ENCODE measurements around the gene INPP5A.
"Not testable (repeated sequence)": the region's sequence is repeated elsewhere in the genome, so short reads cannot be mapped to it uniquely, and the experiment has no call there.

Gene INPP5A

GRCh38 chr10:132812520-132812919 lies 274.9 kb downstream of the INPP5A start:
- Mint-ChIP-seq H3K27me3 (peaks cover 12% of the 10 kb centered on the region), H3K4me1 (no peaks in the 10 kb centered on the region), H3K4me3 (no peak overlapping the region), H3K27ac (no peak overlapping the region), H3K9me3 (peaks cover 3% of the 10 kb centered on the region), H3K36me3 (no peaks in the 10 kb centered on the region)
- ATAC-seq (ENCODE audit: low read depth) = no peak
- DNase-seq (ENCODE audit: low spot score in 2 of 2) = no peak

DNA sequence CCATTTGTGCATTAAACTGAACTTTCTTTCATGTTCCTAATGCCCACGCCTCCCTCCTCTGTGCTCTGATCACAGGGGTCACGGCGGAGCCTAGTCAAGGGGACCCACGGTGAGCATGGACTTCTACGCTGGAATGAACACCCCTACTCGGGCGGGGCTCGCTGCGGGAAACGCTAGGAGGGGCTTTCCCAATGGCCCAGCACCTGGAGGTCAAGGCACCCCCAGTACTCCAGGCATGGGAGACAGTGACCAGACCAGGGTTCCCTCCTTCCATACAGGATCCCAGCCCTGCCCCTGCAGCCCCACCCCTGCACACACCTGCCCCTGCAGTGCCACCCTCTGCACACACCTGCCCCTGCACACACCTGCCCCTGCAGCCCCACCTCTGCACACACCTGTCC lies 275.4 kb downstream of the INPP5A start:
- Mint-ChIP-seq H3K4me1 (no peaks in the 10 kb centered on the region), H3K27ac (no peak overlapping the region), H3K9me3 (peaks cover 3% of the 10 kb centered on the region), H3K4me3 (no peak overlapping the region), H3K27me3 (peaks cover 12% of the 10 kb centered on the region), H3K36me3 (no peaks in the 10 kb centered on the region)
- ATAC-seq (ENCODE audit: low read depth) (no peak), DNase-seq (ENCODE audit: low spot score in 2 of 2) (no peak)

DNA sequence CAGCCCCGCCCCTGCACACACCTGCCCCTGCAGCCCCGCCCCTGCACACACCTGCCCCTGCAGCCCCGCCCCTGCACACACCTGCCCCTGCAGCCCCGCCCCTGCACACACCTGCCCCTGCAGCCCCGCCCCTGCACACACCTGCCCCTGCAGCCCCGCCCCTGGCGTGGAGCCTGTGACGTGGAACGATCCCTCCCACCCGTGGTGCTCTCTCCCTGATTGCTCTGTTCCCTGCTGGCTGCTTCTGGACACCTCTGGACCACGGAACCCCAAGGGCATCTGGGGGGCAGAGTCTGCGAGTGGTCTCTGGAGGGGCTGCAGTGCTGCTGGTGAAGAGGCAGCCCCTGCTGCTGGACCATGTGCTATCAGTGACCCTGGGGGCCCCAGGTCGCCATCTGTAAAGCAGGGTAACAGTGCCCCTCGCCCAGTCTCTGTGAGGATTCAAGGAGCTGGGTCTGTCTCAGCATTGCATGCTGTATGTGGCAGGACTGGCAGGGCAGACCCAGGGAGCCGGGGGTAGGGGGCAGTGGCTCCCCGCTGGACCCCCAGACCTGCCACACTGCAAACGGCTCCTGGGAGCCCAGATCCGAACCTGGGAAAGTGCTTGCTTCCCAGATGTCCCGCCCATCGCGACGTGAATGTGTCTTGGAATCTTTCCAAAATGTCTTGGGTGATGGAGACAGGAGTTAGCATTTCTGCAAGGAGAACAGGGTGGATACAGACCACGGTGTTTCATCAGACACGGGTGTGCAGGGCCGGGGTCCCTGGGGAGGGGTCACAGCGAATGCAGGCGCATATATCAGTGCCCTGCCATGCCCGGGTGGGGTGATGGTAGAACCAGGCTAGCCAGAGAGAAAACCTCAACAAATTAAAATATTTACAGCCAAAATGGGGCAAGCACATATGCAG lies 276.2 kb downstream of the INPP5A start:
- peaks cover 12% of the 10 kb centered on the region for H3K27me3 Mint-ChIP-seq
- no peaks in the 10 kb centered on the region for H3K36me3 Mint-ChIP-seq
- DNase-seq (ENCODE audit: low spot score in 2 of 2) (no peak), ATAC-seq (ENCODE audit: low read depth) (no peak)
- H3K4me1 Mint-ChIP-seq = no peaks in the 10 kb centered on the region
- no peak overlapping the region for H3K4me3 Mint-ChIP-seq
- H3K9me3 Mint-ChIP-seq = peaks cover 3% of the 10 kb centered on the region
- no peak overlapping the region for H3K27ac Mint-ChIP-seq

GRCh38 chr10:132814469-132814856 lies 276.9 kb downstream of the INPP5A start:
- Mint-ChIP-seq H3K4me3 (no peak overlapping the region), H3K27ac (no peak overlapping the region), H3K36me3 (no peaks in the 10 kb centered on the region), H3K27me3 (peaks cover 12% of the 10 kb centered on the region), H3K9me3 (peaks cover 3% of the 10 kb centered on the region), H3K4me1 (no peaks in the 10 kb centered on the region)
- DNase-seq (ENCODE audit: low spot score in 2 of 2) (no peak), ATAC-seq (ENCODE audit: low read depth) (no peak)

DNA sequence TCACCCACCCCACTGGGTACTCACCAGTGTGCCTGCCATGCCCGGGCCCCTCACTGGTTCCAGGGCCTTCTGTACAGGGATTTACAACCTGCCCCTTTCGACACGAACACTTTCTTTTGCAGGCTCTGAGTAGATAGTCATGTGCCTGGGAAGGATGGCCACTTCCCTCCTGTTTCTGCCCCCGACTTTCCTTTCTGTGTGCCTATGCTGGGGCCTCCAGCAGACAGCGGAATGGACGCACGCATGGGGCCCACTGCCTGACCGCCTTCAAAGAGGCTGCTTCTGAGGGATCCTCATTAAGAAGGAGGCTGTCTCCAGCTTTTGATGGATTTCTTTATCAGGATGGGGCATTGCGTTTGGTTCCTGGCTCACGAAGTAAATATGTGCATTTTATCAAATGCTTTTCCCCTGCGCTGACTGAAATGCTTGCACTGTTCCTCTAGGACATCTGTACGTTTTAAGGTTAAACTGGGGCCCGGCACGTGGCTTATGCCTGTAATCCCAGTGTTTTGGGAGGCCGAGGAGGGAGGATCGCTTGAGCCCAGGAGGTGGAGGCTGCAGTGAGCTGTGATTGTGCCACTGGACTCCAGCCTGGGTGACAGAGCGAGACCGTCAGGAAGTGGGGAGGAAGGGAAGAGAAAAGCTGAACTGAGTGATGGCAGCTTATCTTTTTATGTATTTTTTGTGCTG lies 277.7 kb downstream of the INPP5A start:
- no peak overlapping the region for H3K27ac Mint-ChIP-seq

GRCh38 chr10:132816718-132817117 lies 279.1 kb downstream of the INPP5A start:
- ATAC-seq (ENCODE audit: low read depth) (no peak), DNase-seq (ENCODE audit: low spot score in 2 of 2) (no peak)
- peaks cover 3% of the 10 kb centered on the region for H3K9me3 Mint-ChIP-seq
- H3K36me3 Mint-ChIP-seq = no peaks in the 10 kb centered on the region
- no peak overlapping the region for H3K4me3 Mint-ChIP-seq
- no peaks in the 10 kb centered on the region for H3K4me1 Mint-ChIP-seq
- H3K27ac Mint-ChIP-seq = no peak overlapping the region
- peaks cover 4% of the 10 kb centered on the region for H3K27me3 Mint-ChIP-seq

More for the DNA sequence above, 277.7 kb downstream of the INPP5A start:
- H3K9me3 Mint-ChIP-seq = peaks cover 3% of the 10 kb centered on the region
- no peak overlapping the region for H3K4me3 Mint-ChIP-seq
- no peaks in the 10 kb centered on the region for H3K36me3 Mint-ChIP-seq
- no peaks in the 10 kb centered on the region for H3K4me1 Mint-ChIP-seq
- DNase-seq (ENCODE audit: low spot score in 2 of 2) (no peak), ATAC-seq (ENCODE audit: low read depth) (no peak)
- H3K27me3 Mint-ChIP-seq = peaks cover 7% of the 10 kb centered on the region

DNA sequence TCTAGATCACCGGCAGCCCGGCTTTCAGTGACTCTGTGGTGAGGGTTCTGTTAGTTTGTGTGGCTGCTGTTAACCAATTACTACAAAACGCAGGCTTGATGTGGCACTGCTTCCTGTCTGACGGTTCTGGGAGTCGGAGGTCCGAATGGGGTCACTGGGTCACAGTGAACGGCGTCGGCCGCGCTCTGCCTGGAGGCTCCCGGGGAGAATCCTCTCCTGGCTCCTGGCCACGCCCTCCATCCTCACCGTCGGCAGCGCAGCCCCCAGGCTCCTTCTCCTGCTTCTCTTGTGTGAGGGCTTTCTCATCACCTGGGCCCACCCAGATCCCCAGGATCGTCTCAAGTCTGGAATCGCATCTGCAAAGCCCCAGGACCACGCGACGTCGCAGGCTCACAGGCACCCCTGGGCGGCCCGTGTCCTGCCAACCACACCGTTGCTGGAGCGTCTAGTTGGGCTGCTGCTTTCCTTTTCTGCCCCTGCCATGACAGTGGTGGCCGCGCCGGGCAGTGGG lies 280.2 kb downstream of the INPP5A start:
- DNase-seq (ENCODE audit: low spot score in 2 of 2) (no peak), ATAC-seq (ENCODE audit: low read depth) (no peak)
- no peaks in the 10 kb centered on the region for H3K36me3 Mint-ChIP-seq
- no peak overlapping the region for H3K27ac Mint-ChIP-seq
- peaks cover 3% of the 10 kb centered on the region for H3K9me3 Mint-ChIP-seq
- H3K4me3 Mint-ChIP-seq = no peak overlapping the region
- H3K27me3 Mint-ChIP-seq = peaks cover 4% of the 10 kb centered on the region
- H3K4me1 Mint-ChIP-seq = no peaks in the 10 kb centered on the region

DNA sequence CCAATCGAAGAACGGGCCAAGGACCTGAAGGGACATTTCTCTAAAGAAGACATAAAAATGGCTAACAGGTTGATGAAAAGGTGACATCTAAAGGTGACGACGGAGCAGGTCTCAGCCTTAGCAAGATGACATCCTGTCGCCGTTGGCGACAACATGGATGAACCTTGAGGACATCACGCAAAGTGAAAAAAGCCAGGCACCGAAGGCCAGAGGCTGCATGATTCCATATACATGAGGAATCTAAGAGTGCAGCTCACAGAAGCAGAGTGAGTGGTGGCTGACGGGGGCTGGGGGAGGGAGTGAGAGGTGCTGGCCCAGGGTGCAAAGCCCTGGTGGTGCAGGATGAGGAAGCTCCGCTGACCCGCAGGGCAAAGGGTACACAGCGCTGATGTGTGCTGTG lies 282.5 kb downstream of the INPP5A start:
- H3K4me1 Mint-ChIP-seq = no peaks in the 10 kb centered on the region
- H3K36me3 Mint-ChIP-seq = no peaks in the 10 kb centered on the region
- H3K27ac Mint-ChIP-seq = no peak overlapping the region
- peaks cover 1% of the 10 kb centered on the region for H3K9me3 Mint-ChIP-seq
- DNase-seq (ENCODE audit: low spot score in 2 of 2) (no peak), ATAC-seq (ENCODE audit: low read depth) (no peak)
- H3K27me3 Mint-ChIP-seq = peaks cover 4% of the 10 kb centered on the region
- no peak overlapping the region for H3K4me3 Mint-ChIP-seq

DNA sequence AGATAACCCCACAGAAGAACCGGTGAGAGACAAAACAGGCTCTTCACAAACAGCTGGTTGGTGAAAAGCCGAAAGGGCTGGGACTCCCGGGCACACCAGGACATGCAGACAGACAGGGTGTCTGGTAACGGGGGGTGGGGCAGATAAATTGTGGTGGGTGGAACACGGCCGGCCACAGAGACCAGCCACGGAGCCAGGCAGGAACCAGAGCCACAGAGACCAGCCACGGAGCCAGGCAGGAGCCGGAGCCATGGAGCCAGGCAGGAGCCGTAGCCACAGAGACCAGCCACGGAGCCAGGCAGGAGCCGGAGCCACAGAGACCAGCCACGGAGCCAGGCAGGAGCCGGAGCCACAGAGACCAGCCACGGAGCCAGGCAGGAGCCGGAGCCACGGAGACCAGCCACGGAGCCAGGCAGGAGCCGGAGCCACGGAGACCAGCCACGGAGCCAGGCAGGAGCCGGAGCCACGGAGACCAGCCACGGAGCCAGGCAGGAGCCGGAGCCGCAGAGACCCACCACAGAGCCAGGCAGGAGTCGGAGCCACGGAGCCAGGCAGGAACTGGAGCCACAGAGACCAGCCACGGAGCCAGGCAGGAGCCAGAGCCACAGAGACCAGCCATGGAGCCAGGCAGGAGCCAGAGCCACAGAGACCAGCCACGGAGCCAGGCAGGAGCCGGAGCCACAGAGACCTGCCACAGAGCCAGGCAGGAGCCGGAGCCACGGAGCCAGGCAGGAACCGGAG lies 288.4 kb downstream of the INPP5A start:
- H3K27me3 Mint-ChIP-seq; H3K4me1 Mint-ChIP-seq; ATAC-seq (ENCODE audit: low read depth); H3K9me3 Mint-ChIP-seq; H3K4me3 Mint-ChIP-seq; DNase-seq (ENCODE audit: low spot score in 2 of 2); H3K27ac Mint-ChIP-seq; H3K36me3 Mint-ChIP-seq: not testable (repeated sequence)

- Mint-ChIP-seq H3K4me1 (no peaks in the 10 kb centered on the region), H3K27ac (no peak overlapping the region), H3K9me3 (no peaks in the 10 kb centered on the region), H3K27me3 (no peaks in the 10 kb centered on the region), H3K36me3 (no peaks in the 10 kb centered on the region), H3K4me3 (no peak overlapping the region)
- ATAC-seq (ENCODE audit: low read depth) (no peak), DNase-seq (ENCODE audit: low spot score in 2 of 2) (no peak)
Measured at GRCh38 chr10:132826524-132827422, 289.2 kb downstream of the INPP5A start.

DNA sequence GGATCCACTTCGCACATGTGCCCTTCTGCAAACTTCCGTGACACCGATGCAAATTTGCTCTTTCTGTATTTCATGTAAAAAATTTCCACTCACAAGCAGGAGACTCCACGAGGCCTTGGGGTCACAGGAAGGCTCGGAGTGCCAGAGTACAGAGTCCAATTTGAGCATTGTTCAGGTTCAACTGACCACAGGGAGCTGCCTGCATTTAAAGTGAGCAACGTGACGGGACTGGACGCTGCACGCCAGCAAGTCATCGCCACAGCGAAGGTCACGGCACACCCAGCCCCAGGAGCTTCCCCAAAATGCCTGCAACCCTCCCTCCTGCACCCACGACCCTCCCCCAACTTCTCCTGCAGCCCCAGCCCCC lies 289.8 kb downstream of the INPP5A start:
- DNase-seq (ENCODE audit: low spot score in 2 of 2) (no peak), ATAC-seq (ENCODE audit: low read depth) (no peak)
- Mint-ChIP-seq H3K9me3 (no peaks in the 10 kb centered on the region), H3K36me3 (no peaks in the 10 kb centered on the region), H3K27ac (no peak overlapping the region), H3K4me1 (no peaks in the 10 kb centered on the region), H3K27me3 (no peaks in the 10 kb centered on the region), H3K4me3 (no peak overlapping the region)

- no peaks in the 10 kb centered on the region for H3K27me3 Mint-ChIP-seq
- no peaks in the 10 kb centered on the region for H3K4me1 Mint-ChIP-seq
- H3K9me3 Mint-ChIP-seq = no peaks in the 10 kb centered on the region
- H3K27ac Mint-ChIP-seq = no peak overlapping the region
- H3K36me3 Mint-ChIP-seq = no peaks in the 10 kb centered on the region
- DNase-seq (ENCODE audit: low spot score in 2 of 2) = no peak
- no peak overlapping the region for H3K4me3 Mint-ChIP-seq
- no peak for ATAC-seq (ENCODE audit: low read depth)
Measured at GRCh38 chr10:132827861-132828539, 290.4 kb downstream of the INPP5A start.

DNA sequence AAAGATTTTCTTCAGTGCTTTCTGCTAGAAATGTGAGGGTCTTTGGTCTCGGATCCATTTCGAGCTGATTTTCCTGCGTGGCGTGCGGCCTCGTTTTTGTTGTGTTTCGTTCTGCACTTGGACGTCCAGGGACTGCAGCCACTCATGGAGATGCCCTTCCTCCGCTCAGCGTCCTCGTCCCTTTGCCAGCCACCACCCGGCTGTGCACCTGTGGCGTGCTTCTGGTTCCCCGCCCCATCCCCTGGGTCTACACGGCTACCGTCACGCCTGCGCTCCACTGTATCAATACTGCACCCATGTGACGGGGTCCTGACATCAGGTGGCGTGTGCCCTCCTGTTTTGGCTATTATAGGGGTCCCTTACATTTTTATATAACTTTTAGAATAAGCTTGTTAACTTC lies 291.1 kb downstream of the INPP5A start:
- ATAC-seq (ENCODE audit: low read depth) (no peak), DNase-seq (ENCODE audit: low spot score in 2 of 2) (no peak)
- Mint-ChIP-seq H3K4me1 (no peaks in the 10 kb centered on the region), H3K27ac (no peak overlapping the region), H3K4me3 (no peak overlapping the region), H3K36me3 (no peaks in the 10 kb centered on the region), H3K9me3 (no peaks in the 10 kb centered on the region), H3K27me3 (no peaks in the 10 kb centered on the region)
